Esophagus muscularis mucosa (tissue), 4 donors: ENCODE data around the gene NRP1.

Experiments used
- EP300 ChIP-seq: sonication (generic); formaldehyde crosslinking; IDR thresholded peaks from one replicate; pipeline ENCODE4 v1.6.1; 2017; ENCODE audit warnings: antibody characterized with exemption
- POLR2A ChIP-seq: fragments of 450-650 bp; IDR thresholded peaks from one replicate; pipeline ENCODE4 v1.6.1; 2017; ENCODE audit warnings: antibody characterized with exemption, moderate library complexity, mild to moderate bottlenecking, low read depth
- TF ChIP-seq, protein P1 (sequence below), 3 experiments: fragments of 200-600 bp in 2 of 3; fragments of 450-650 bp in 1 of 3; sonication (generic) in 2 of 3; IDR thresholded peaks; one replicate each; pipeline ENCODE4 v1.5.1; 2017 to 2019; ENCODE audit warnings: antibody characterized with exemption in 3 of 3, mild to moderate bottlenecking in 2 of 3, moderate library complexity in 1 of 3

DNA sequence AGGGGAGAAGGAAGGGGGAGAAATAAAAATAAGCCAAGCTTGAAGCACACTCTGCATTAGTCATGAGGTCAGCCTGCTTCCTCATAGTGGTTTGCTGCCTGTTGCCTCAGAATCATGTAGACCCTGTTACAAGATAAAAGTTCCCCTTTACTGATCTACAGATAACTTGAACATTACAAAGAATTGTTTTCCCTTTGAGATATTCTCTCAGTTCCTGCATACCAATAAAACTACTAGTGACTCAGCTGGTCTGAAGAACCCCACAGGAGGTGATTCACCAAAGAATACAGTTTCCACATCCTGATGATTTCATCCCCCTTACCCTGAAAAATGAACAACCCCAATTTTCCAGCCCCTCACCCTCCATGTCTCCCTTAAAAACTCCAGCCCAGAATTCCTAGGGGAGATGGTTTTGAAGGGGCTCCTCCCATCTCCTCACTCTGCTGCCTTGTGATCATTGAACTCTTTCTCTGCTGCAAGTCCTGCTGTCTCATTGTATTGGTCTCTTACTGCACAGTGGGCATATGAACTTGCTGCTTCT is 31.5 kb upstream of the NRP1 start:
- TF ChIP-seq, protein P1, sequence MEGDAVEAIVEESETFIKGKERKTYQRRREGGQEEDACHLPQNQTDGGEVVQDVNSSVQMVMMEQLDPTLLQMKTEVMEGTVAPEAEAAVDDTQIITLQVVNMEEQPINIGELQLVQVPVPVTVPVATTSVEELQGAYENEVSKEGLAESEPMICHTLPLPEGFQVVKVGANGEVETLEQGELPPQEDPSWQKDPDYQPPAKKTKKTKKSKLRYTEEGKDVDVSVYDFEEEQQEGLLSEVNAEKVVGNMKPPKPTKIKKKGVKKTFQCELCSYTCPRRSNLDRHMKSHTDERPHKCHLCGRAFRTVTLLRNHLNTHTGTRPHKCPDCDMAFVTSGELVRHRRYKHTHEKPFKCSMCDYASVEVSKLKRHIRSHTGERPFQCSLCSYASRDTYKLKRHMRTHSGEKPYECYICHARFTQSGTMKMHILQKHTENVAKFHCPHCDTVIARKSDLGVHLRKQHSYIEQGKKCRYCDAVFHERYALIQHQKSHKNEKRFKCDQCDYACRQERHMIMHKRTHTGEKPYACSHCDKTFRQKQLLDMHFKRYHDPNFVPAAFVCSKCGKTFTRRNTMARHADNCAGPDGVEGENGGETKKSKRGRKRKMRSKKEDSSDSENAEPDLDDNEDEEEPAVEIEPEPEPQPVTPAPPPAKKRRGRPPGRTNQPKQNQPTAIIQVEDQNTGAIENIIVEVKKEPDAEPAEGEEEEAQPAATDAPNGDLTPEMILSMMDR (IDR thresholded peaks at IDR 0.05), result no peak
- no peak for TF ChIP-seq EP300
- TF ChIP-seq POLR2A, result no peak
